Inflammatory macrophage (primary cell): ENCODE measurements around the gene MIP.
"Not testable (repeated sequence)": the region's sequence is repeated elsewhere in the genome, so short reads cannot be mapped to it uniquely, and the experiment has no call there.

Experiments
- DNase-seq, 2 donors: peaks; one replicate each; pipeline ENCODE4 v3.0.0-alpha.2; 2020 to 2022

MIP gene

DNA sequence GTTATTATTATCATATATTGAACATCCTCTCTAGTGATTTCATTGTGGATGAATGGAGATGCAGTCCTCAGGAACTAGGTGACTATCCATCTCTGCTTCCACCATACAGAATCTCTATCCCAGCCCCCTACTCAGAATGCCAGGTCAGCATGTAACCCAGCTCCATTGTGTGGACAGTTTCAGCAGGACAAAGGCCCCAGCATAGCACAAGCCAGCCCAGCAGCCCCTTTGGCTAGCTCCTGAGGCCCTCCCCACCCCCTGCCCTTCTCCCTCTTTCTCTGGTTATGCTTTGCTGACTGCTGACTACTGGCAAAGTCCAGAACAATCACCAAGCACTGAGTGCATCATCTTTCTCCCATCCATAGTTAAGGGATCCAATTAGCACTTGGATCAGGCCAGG is 8.1 kb upstream of the MIP start:
- no peak for DNase-seq

GRCh38 chr12:56461235-56462159 is 7.0 kb upstream of the MIP start:
- no peak for DNase-seq

DNA sequence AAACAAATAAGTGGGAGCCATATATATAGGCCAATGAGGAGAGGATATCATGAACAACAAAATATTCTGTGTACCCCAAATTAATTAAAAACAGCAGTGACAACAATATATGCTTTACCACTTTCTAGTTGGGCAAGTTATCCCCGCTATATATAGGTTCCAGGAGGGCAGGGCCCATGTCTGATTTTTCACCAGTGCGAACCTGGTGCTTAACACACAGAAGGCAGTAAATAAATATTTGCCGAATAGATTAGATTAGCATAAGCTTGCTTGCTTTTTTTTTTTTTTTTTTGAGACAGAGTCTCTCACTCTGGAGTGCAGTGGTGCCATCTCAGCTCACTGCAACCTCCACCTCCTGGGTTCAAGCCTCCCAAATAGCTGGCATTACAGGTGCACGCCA is 3.4 kb upstream of the MIP start:
- DNase-seq = no peak

DNA sequence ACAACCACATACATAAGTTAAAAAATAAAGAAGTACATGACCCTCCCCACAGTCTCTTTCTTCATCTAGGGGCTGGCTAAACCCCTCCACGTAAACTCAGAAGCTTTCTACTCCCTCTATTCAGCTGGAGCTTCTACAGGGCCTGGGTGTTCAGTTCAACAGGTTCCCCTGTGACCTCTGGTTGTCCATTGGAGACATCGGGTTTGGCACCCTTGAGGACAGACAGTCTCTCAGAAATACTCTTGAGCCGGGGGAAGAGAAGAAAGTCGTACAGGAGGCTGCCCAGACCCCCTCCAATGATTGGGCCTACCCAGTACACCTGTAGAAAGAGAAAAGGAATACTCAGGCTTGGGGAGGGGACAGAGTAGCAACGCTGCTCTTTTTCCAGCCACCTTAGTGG is 3.3 kb downstream of the MIP start:
- no peak for DNase-seq

DNA sequence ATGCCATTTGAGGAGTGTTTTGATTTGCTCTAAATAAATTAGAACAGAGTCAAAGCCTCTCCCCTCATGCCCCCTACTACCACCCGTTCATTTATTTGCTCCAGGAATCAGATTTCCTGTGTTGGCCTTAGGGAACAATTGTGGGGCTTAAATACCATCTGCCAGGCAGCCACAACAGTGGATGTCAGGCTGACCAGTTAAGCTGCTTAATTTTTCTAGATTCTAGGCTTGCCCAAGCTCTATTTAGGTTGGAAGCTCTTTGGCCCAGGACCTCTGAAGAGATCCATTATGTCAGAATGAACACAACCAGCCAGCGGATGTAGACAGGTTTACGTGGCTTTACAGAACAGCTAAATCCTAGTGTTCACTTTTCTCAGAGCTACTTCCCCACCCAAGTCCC is 4.2 kb downstream of the MIP start:
- DNase-seq = no peak

DNA sequence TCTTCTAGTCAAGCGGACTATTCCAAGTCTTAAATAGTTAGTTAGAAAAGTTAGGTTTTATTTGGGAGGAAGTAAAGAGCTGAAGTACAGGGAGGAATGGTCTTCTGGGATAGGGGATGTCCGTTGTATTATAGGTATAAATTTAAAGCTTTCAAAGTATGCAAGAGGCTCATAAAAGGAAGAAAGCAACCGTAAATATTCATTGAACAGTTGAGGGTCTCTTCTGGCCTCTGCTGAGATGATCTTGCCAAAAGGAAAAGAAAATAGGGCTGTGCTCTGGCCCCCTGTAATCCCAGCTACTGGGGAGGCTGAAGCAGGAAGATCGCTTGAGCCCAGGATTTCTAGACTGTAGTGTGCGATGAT is 4.9 kb downstream of the MIP start:
- DNase-seq = no peak

GRCh38 chr12:56448860-56449621 is 5.4 kb downstream of the MIP start, which contains the start of gene TIMELESS:
TIMELESS (minus strand) TSS chr12:56449426; CDS start chr12:56434170, 15,256 bp downstream.
- peak; percentile 90 to 93 for DNase-seq

GRCh38 chr12:56443208-56443607 is 11.2 kb downstream of the MIP start:
- DNase-seq = not testable (repeated sequence)

- no peak for DNase-seq
Measured at GRCh38 chr12:56437430-56438176, 16.9 kb downstream of the MIP start.

GRCh38 chr12:56434828-56435227 is 19.6 kb downstream of the MIP start:
- DNase-seq = no peak

- DNase-seq = no peak
Measured at GRCh38 chr12:56431850-56432249, 22.6 kb downstream of the MIP start.

DNA sequence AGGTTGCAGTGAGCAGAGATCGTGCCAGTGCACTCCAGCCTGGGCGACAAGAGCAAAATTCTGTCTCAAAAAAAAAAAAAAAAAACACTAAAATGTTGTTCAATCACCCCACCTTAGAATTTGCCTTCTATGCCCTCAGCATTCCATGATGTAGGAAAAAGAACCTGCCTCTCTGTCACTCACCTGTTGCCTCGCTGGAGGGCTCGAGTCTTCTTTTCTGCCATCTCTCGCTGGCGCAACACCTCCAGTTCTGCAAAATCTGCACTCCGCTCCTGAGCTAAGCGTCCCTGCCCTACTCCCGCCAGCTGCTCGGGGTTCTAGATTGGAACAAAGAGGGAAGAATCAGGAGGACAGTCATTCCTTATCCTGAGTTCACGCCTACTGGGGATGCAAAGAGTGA is 23.2 kb downstream of the MIP start:
- DNase-seq = no peak

- no peak for DNase-seq
Measured at GRCh38 chr12:56425940-56426438, 28.5 kb downstream of the MIP start.

GRCh38 chr12:56425193-56425592 is 29.3 kb downstream of the MIP start:
- no peak for DNase-seq

GRCh38 chr12:56420411-56420810 is 34.0 kb downstream of the MIP start:
- DNase-seq = no peak

GRCh38 chr12:56417739-56418138 is 36.7 kb downstream of the MIP start:
- no peak for DNase-seq

- DNase-seq = no peak
Measured at GRCh38 chr12:56414401-56414800, 40.1 kb downstream of the MIP start.

GRCh38 chr12:56413392-56413791 is 41.1 kb downstream of the MIP start:
- DNase-seq = no peak

DNA sequence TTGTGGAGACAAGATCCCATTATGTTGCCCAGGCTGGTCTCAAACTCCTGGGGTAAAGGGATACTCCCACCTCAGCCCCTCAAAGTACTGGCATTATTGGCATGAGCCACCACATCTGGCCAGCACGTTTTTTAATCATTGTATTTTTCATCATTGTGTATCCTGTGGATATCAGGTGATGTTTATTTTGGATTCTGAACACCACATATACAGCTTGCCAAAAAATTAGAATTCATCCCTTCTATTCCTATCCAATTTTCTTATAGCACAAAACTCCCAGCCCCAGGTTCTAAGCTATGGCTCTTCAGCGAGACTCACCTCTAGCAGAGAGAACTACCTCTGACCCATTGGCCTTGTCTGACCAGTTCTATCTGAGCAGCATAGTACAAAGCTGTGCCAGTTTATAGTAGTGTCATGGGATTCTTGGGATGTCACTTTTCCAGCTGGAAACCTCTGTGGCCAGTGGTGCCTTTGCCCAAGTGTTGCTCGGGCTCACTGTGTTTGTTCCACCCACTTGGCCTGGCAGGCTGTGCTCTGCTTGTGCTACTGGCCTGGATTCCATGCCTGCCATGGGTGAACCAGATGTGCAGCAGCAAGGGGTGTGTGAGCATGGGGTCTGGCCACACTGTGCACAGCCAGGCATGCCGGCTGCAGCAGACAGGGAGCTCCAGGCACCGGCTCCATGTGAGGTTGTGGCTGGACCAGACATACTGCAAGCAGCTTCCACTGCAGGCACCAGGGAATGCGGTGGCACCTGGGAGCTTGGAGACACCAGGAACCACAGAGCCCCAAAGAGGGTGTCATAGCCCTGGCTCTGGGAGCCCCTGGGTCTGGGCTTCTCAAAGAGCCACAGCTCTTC is 42.4 kb downstream of the MIP start:
- DNase-seq = no peak

GRCh38 chr12:56410768-56411167 is 43.7 kb downstream of the MIP start:
- no peak for DNase-seq

DNA sequence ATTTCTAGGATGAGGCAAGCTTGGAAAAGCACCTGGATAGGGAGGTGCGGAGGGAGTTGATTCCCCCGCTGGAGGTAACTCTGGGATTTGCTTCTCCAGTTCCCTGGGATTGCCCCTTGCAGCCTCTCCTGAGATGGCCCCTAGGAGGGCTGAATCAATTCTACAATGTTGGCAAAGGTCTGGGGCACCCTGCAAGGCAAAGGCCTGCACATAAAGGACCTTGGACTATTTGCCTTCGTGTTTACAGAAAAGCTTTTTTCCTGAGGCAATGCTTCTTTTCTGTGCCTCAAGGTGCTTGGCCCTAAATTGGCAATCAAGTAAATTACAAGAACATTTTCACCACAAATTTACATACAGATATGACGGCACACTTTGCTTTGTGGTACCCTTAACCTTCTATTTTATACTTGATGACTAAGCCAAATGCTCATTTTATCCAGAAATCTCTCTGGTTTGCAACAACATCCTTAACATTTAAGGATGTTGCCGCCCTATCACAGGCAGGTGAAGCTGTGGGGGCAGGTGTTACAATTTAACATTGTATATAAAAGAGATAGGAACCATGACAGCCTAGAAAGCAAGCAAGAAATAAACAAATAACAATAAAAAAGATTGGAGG is 45.5 kb downstream of the MIP start:
- DNase-seq = no peak
